T-cell (primary cell): ENCODE data around the gene RPL10A. TPM values are rescaled to one million over a fixed set of nuclear protein-coding genes. Genes with fewer than 3 reads are reported as not detected.

ENCODE experiments used
- ATAC-seq, 4 experiments: fragments of 200-7000 bp in 3 of 4; fragments of 150-1000 bp in 1 of 4; cut with Tn5 transposase; replicated peaks in 1 of 4; 1 replicate in 3 of 4; 2 replicates in 1 of 4; pipeline ENCODE4 v1.10.0; 2021; ENCODE audit warnings: moderate library complexity in 3 of 4, mild to moderate bottlenecking in 2 of 4, moderate number of reproducible peaks in 1 of 4
- CTCF ChIA-PET, 2 donors: fragments of 300-600 bp; sonication (Branson Sonifier 250); formaldehyde crosslinking; loops; one replicate each; lab custom pipeline; 2022; ENCODE audit warnings: antibody characterized with exemption in 2 of 2; lab: Charles Lee
- POLR2A ChIA-PET, 2 donors: fragments of 300-600 bp; sonication (Branson Sonifier 250); formaldehyde crosslinking; loops; one replicate each; lab custom pipeline; 2022; ENCODE audit warnings: antibody characterized with exemption in 2 of 2; lab: Charles Lee
- DNase-seq, 35 experiments: peaks; one replicate each; pipeline versions ENCODE4 v3.0.0 to v3.0.0-alpha.2; 2013 to 2023
- H3K27ac ChIP-seq: one replicate; pipeline ENCODE4 v1.5.1; 2013; ENCODE audit warnings: low read length
- H3K27me3 ChIP-seq, 2 experiments: replicated peaks in 1 of 2; 1 replicate in 1 of 2; 2 replicates in 1 of 2; pipeline versions ENCODE4 v1.6.1 to v1.7.0; 2013; ENCODE audit warnings: low read length in 1 of 2, mixed read lengths in 1 of 2; ENCODE audit not compliant: control insufficient read depth in 2 of 2, insufficient read depth in 2 of 2; ENCODE audit errors: extremely low read depth in 1 of 2
- H3K36me3 ChIP-seq, 2 donors: 1 replicate in 1 of 2; 2 replicates in 1 of 2; pipeline versions ENCODE4 v1.6.1 to v1.7.0; 2013; ENCODE audit warnings: low read length in 1 of 2; ENCODE audit not compliant: control insufficient read depth in 2 of 2, insufficient read depth in 1 of 2; ENCODE audit errors: extremely low read depth in 1 of 2
- H3K4me1 ChIP-seq, 2 experiments: 1 replicate in 1 of 2; 2 replicates in 1 of 2; pipeline versions ENCODE4 v1.6.1 to v1.7.0; 2013; ENCODE audit warnings: low read length in 2 of 2, mixed read lengths in 1 of 2; ENCODE audit not compliant: insufficient read depth in 2 of 2, control insufficient read depth in 1 of 2; ENCODE audit errors: extremely low read depth in 1 of 2
- H3K4me3 ChIP-seq, 2 donors: 1 replicate in 1 of 2; 2 replicates in 1 of 2; pipeline versions ENCODE4 v1.5.1 to v1.7.0; 2013; ENCODE audit warnings: mild to moderate bottlenecking in 2 of 2, low read length in 1 of 2, moderate library complexity in 1 of 2; ENCODE audit not compliant: control insufficient read depth in 1 of 2; ENCODE audit errors: extremely low read depth in 1 of 2
- H3K9me3 ChIP-seq: 2 replicates; pipeline ENCODE4 v1.7.0; 2013
- H3K27ac Mint-ChIP-seq, 2 donors: one replicate each; pipeline ENCODE4 v1.8.0; 2020 to 2021; ENCODE audit warnings: mild to moderate bottlenecking in 2 of 2, mixed read lengths in 2 of 2
- H3K27me3 Mint-ChIP-seq, 2 donors: one replicate each; pipeline ENCODE4 v1.8.0; 2021 to 2022; ENCODE audit warnings: mixed read lengths in 2 of 2
- H3K36me3 Mint-ChIP-seq: one replicate; pipeline ENCODE4 v1.8.0; 2021; ENCODE audit warnings: mixed read lengths
- H3K4me1 Mint-ChIP-seq, 3 donors: one replicate each; pipeline ENCODE4 v1.8.0; 2020 to 2022; ENCODE audit warnings: mixed read lengths in 3 of 3, mild to moderate bottlenecking in 1 of 3
- H3K4me3 Mint-ChIP-seq, 3 donors: one replicate each; pipeline ENCODE4 v1.8.0; 2020 to 2022; ENCODE audit warnings: mild to moderate bottlenecking in 3 of 3, mixed read lengths in 3 of 3, moderate library complexity in 3 of 3
- H3K9me3 Mint-ChIP-seq, 3 donors: one replicate each; pipeline ENCODE4 v1.8.0; 2020 to 2022; ENCODE audit warnings: mixed read lengths in 3 of 3
- WGBS: methylation state at CpG from one replicate; pipeline ENCODE4 v1.1.5; 2013; ENCODE audit warnings: missing lambda C conversion rate; ENCODE audit not compliant: insufficient coverage; 5-methylcytosine and 5-hydroxymethylcytosine counted together
- total RNA-seq, 35 experiments: library from RNA in 6 of 35; stranded (reverse) in 6 of 35; fragments of 120-200 nt in 1 of 35; gene quantifications; one replicate each; pipeline versions ENCODE4 v1.2.1 to v1.2.4 and lab custom pipeline; 2013 to 2026

The RPL10A gene
- total RNA-seq, 5 donors from 2014 or later (not counting 1 experiment from before 2014, with no cell fraction given), result 1,890 to 2,203 (median 2,081) TPM

- CTCF ChIA-PET, result interaction anchor here in 1 of 2 donors (0.6 kb wide), 1 partner anchor 148 kb away, joined by 4 read pairs; no protein-coding TSS in a partner anchor
- POLR2A ChIA-PET, result interaction anchor here in 1 of 2 donors (0.6 kb wide), 1 partner anchor 11 kb away, joined by 3 read pairs; no protein-coding TSS in a partner anchor
Measured at GRCh38 chr6:35486005-35486925, 18.1 kb downstream of the RPL10A start.

GRCh38 chr6:35487658-35488516 is 19.7 kb downstream of the RPL10A start:
- Mint-ChIP-seq H3K4me3 (no peak overlapping the region), H3K9me3 (no peaks in the 10 kb centered on the region), H3K4me1 (peaks cover 3 to 15% (median 10%) of the 10 kb centered on the region in 3 donors), H3K27ac (peak overlapping the region in 1 of 2 donors; percentile 13), H3K27me3 (no peaks in the 10 kb centered on the region), H3K36me3 (no peaks in the 10 kb centered on the region)
- DNase-seq (no peak), ATAC-seq (no peak)
- Histone ChIP-seq H3K27me3 (peaks cover 0 to 3% of the 10 kb centered on the region in 2 experiments), H3K27ac (no peak overlapping the region), H3K4me3 (no peak overlapping the region), H3K4me1 (peaks cover 0 to 5% of the 10 kb centered on the region in 2 experiments), H3K9me3 (no peaks in the 10 kb centered on the region), H3K36me3 (no peaks in the 10 kb centered on the region)
- 21% methylated on average over 4 of the region's 9 CpGs for WGBS
- ChIA-PET CTCF (no interaction called here), POLR2A (interaction anchor here in 1 of 2 donors (0.6 to 0.7 kb wide), 2 partner anchors 9 to 213 kb away, joined by 4 to 13 read pairs; partner anchors contain the start of gene TEAD3)

More at GRCh38 chr6:35486005-35486925, 18.1 kb downstream of the RPL10A start:
- Mint-ChIP-seq H3K4me3 (no peak overlapping the region), H3K27ac (no peak overlapping the region), H3K4me1 (peaks cover 2 to 10% (median 4%) of the 10 kb centered on the region in 3 donors), H3K9me3 (no peaks in the 10 kb centered on the region), H3K36me3 (no peaks in the 10 kb centered on the region), H3K27me3 (no peaks in the 10 kb centered on the region)
- H3K9me3 ChIP-seq, result no peaks in the 10 kb centered on the region
- H3K4me1 ChIP-seq, result peaks cover 0 to 5% of the 10 kb centered on the region in 2 experiments
- no peak overlapping the region for H3K4me3 ChIP-seq
- H3K27me3 ChIP-seq, result peaks cover 0 to 3% of the 10 kb centered on the region in 2 experiments
- no peak for ATAC-seq
- 96% methylated on average over 42 of the region's 61 CpGs for WGBS
- no peak overlapping the region for H3K27ac ChIP-seq
- no peak for DNase-seq
- H3K36me3 ChIP-seq, result no peaks in the 10 kb centered on the region

DNA sequence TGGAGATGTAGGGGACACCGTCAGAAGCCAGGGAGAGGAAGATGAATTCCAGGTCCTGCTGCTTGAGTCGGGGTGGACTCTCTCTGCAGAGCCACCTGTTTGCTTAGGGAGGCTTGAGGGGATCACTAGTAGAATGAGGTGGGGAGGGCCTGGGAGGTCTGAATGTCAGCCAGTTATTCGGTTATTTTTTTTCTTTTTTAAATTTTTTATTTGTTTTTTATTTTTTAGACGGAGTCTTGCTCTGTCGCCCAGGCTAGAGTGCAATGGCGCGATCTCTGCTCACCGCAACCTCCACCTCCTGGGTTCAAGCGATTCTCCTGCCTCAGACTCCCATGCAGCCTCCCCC is 20.3 kb downstream of the RPL10A start:
- POLR2A ChIA-PET, result no interaction called here
- Histone ChIP-seq H3K27ac (no peak overlapping the region), H3K4me3 (no peak overlapping the region), H3K27me3 (peaks cover 0 to 3% of the 10 kb centered on the region in 2 experiments), H3K4me1 (peaks cover 0 to 5% of the 10 kb centered on the region in 2 experiments), H3K9me3 (no peaks in the 10 kb centered on the region), H3K36me3 (no peaks in the 10 kb centered on the region)
- Mint-ChIP-seq H3K4me3 (no peak overlapping the region), H3K9me3 (no peaks in the 10 kb centered on the region), H3K36me3 (no peaks in the 10 kb centered on the region), H3K27ac (no peak overlapping the region), H3K27me3 (no peaks in the 10 kb centered on the region), H3K4me1 (peaks cover 3 to 21% (median 10%) of the 10 kb centered on the region in 3 donors)
- DNase-seq (no peak), ATAC-seq (no peak)
- WGBS, result 92% methylated on average over 7 of the region's 9 CpGs
- CTCF ChIA-PET, result no interaction called here

GRCh38 chr6:35489066-35489465 is 20.9 kb downstream of the RPL10A start:
- H3K4me3 ChIP-seq, result no peak overlapping the region
- DNase-seq, result no peak

DNA sequence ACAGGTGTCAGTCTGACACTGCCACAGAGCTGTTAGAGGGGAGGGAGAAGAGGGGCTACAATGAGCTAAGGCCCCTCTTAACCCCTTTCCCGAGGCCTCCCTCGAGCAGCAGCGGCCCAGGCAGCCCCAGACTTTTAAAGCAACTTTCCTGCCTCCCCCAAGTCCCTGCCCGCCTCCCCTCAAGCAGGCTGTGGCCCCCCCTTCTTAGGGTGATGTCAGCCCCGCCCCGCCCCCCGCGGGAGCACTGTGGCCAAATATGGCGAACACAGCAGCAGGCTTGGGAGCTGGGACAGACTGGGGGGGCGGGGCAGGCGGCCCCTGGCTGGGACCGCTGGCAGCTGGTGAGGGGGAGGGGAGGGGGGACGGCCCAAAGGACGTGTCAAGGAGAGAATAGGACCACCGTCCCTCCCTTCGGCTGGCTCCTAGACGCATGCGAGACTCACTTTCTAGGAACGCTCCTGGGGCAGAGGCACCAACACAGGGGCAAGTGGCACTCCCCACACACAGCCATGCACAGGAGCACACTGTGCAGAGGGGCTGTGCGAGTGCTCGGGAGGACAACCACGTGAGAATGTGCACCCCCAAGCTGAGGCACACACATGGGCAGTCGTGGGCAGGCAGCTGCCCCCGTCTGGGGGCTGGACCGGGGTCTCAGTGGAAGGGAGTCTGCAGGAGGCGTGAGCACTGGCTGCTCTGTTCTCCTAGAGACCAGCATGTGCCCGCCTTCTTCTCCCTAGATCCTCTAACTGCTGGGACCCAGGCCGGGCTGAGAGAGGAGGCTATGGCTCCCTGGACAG is 22.0 kb downstream of the RPL10A start:
- Mint-ChIP-seq H3K27me3 (no peaks in the 10 kb centered on the region), H3K9me3 (no peaks in the 10 kb centered on the region), H3K27ac (no peak overlapping the region), H3K4me1 (peaks cover 11 to 21% (median 15%) of the 10 kb centered on the region in 3 donors), H3K4me3 (no peak overlapping the region), H3K36me3 (no peaks in the 10 kb centered on the region)
- H3K36me3 ChIP-seq, result no peaks in the 10 kb centered on the region
- POLR2A ChIA-PET, result no interaction called here
- peaks cover 0 to 14% of the 10 kb centered on the region in 2 experiments for H3K4me1 ChIP-seq
- no peak overlapping the region for H3K4me3 ChIP-seq
- ATAC-seq (no peak), DNase-seq (no peak)
- no peaks in the 10 kb centered on the region for H3K9me3 ChIP-seq
- 73% methylated on average over 4 of the region's 28 CpGs for WGBS
- CTCF ChIA-PET, result interaction anchor here in 1 of 2 donors (0.6 kb wide), 1 partner anchor 26 kb away, joined by 3 read pairs; no protein-coding TSS in a partner anchor
- H3K27ac ChIP-seq, result no peak overlapping the region
- H3K27me3 ChIP-seq, result no peaks in the 10 kb centered on the region

More at GRCh38 chr6:35489066-35489465, 20.9 kb downstream of the RPL10A start:
- H3K4me1 ChIP-seq, result peaks cover 0 to 6% of the 10 kb centered on the region in 2 experiments
- no peaks in the 10 kb centered on the region for H3K9me3 Mint-ChIP-seq
- ATAC-seq, result no peak
- POLR2A ChIA-PET, result interaction anchor here in 1 of 2 donors (0.6 kb wide), 1 partner anchor 1157 kb away, joined by 4 read pairs; no protein-coding TSS in a partner anchor
- no peak overlapping the region for H3K27ac Mint-ChIP-seq
- H3K27me3 ChIP-seq, result peaks cover 0 to 3% of the 10 kb centered on the region in 2 experiments
- H3K4me1 Mint-ChIP-seq, result peaks cover 7 to 21% (median 12%) of the 10 kb centered on the region in 3 donors
- H3K4me3 Mint-ChIP-seq, result no peak overlapping the region
- H3K27ac ChIP-seq, result no peak overlapping the region
- no peaks in the 10 kb centered on the region for H3K9me3 ChIP-seq
- H3K36me3 ChIP-seq, result no peaks in the 10 kb centered on the region
- WGBS, result no CpG with 5 or more reads among the region's 1 CpG
- H3K36me3 Mint-ChIP-seq, result no peaks in the 10 kb centered on the region
- CTCF ChIA-PET, result interaction anchor here in 1 of 2 donors (0.6 kb wide), 1 partner anchor 25 kb away, joined by 3 read pairs; no protein-coding TSS in a partner anchor
- H3K27me3 Mint-ChIP-seq, result no peaks in the 10 kb centered on the region
